Adrenal gland (tissue), 5 donors: ENCODE measurements around the gene HTR4.

Experiments used
- CTCF ChIP-seq, 6 experiments: fragments of 450-650 bp in 4 of 6; fragments of 200-600 bp in 2 of 6; sonication (generic) in 1 of 6; IDR thresholded peaks; 1 replicate in 5 of 6; 2 replicates in 1 of 6; pipeline versions ENCODE4 v1.5.1 to v1.8.0; 2016 to 2021; ENCODE audit warnings: antibody characterized with exemption in 6 of 6, mild to moderate bottlenecking in 2 of 6, moderate library complexity in 1 of 6
- POLR2A ChIP-seq, 2 donors: fragments of 450-650 bp; IDR thresholded peaks; one replicate each; pipeline ENCODE4 v1.6.1; 2017; ENCODE audit warnings: antibody characterized with exemption in 2 of 2, mild to moderate bottlenecking in 2 of 2, moderate library complexity in 1 of 2
- donor health status: DM: no; HTN: no; CAD: no.

DNA sequence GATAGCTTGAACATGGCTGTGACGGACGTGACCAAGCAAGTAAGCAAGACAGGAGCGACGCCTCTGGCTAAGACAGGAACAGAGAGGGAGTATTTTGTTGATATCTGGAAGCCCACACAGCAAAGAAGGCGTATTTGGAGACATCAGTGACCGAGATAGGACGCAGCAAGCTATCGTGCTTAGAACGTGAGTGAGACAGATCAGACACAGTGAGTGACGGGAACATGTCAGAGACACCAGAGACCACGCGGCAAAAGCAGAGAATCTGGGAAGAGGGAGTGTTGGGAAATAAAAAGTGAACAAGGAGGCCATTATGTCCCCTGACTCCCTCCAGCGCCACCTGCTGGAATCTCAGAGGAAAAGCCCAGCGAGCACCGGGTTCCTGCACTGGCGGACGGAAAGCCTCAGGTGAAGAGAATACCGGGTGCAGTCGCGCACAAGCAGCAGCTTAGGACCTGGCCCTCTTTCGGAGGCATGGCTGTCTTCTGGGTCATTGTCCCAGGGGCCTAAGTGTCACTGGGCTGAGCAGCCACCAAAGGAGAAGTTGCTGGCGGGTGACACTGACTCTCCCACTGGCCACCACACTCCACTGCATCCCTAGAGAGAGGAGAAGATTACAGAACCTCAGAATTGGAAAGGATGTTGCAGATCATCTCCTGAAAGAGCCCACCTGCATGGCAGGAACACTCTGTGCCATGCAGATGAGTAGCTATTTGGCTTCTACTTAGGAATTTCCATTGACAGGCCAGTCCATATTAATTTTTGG lies 171.4 kb downstream of the HTR4 start:
- no peak for TF ChIP-seq POLR2A (IDR thresholded peaks at IDR 0.05)
- TF ChIP-seq CTCF (IDR thresholded peaks at IDR 0.05) = peak; percentile 28 to 60 (median 50)
